ENCODE data around the gene TOMT. TPM values are rescaled to one million over a fixed set of nuclear protein-coding genes. Genes with fewer than 3 reads are reported as not detected.

TOMT gene
- total RNA-seq, 1 donor from 2014 or later: not detected

DNA sequence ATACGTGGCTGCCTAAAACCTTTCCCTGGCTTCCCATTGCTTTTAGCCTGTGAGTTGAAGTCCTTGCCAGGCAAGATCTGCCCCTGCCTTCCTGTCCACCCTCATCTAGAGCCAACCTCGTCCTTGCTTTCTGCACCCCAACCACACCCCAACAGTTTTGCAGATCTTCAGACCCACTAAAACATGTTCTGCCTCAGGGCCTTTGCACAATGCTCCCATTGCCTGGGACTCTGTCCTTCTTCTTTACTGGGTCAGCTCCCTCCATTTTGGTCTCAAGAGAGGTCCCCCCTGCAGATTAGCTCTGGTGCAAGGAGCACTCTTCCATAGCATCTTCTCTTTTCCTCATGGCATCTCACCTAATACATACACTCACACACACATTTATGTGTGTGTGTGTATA is 15.2 kb downstream of the TOMT start:
- H3K27ac Mint-ChIP-seq: no peak overlapping the region
- no peaks in the 10 kb centered on the region for H3K36me3 Mint-ChIP-seq
- TF ChIP-seq, protein P1, sequence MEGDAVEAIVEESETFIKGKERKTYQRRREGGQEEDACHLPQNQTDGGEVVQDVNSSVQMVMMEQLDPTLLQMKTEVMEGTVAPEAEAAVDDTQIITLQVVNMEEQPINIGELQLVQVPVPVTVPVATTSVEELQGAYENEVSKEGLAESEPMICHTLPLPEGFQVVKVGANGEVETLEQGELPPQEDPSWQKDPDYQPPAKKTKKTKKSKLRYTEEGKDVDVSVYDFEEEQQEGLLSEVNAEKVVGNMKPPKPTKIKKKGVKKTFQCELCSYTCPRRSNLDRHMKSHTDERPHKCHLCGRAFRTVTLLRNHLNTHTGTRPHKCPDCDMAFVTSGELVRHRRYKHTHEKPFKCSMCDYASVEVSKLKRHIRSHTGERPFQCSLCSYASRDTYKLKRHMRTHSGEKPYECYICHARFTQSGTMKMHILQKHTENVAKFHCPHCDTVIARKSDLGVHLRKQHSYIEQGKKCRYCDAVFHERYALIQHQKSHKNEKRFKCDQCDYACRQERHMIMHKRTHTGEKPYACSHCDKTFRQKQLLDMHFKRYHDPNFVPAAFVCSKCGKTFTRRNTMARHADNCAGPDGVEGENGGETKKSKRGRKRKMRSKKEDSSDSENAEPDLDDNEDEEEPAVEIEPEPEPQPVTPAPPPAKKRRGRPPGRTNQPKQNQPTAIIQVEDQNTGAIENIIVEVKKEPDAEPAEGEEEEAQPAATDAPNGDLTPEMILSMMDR (IDR thresholded peaks at IDR 0.05; ENCODE audit: unreplicated experiment): no peak
- DNase-seq (ENCODE audit: low spot score in 2 of 2, unreplicated experiment in 2 of 2): no peak
- H3K9me3 Mint-ChIP-seq: peaks cover 3% of the 10 kb centered on the region
- no peaks in the 10 kb centered on the region for H3K27me3 Mint-ChIP-seq (ENCODE audit: low read depth)
- no peak overlapping the region for H3K4me3 Mint-ChIP-seq
- H3K4me1 Mint-ChIP-seq: peaks cover 21% of the 10 kb centered on the region

DNA sequence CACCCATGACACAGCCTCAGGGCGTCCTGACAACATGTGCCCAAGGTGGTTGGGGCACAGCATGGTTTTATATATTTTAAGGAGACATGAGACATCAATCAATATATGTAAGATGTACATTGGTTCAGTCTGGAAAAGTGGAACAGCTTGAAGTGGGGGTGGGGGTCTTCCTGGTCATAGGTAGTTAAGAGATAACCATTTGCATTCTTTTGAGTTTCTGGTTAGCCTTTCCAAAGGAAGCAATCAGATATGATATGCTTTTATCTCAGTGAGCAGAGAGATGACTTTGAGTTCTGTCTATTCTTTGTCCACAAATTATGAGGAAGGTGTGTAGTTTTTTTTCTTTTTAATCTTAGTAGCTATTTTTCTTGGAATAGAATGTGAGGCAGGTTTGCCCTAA is 16.9 kb downstream of the TOMT start:
- DNase-seq (ENCODE audit: low spot score in 2 of 2, unreplicated experiment in 2 of 2): no peak
- TF ChIP-seq, protein P1 (IDR thresholded peaks at IDR 0.05; ENCODE audit: unreplicated experiment): no peak

DNA sequence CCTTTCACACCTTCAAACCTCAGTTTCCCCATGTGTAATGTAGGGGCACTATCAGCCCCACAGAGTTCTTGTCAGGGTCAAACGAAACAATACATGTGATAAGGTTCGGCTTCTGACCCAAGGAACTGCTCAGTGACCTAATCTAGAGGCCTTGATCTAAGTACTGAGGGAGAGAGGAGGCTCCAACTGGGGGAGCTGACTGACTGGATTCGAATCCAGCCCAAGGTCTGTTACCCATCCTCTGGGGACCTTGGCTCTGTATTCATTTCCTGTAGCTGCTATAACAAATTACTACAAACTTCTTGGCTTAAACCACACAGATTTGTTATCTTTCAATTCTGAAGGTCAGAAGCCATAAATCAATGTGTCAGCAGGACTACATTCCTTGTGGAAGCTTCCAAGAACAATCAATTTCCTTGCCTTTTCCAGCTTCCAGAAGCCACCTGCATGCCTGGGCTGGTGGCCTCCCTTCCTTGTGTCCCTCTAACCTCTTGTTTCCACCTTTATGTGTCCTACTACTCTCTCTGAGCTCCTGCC is 17.5 kb downstream of the TOMT start:
- no peak for DNase-seq (ENCODE audit: low spot score in 2 of 2, unreplicated experiment in 2 of 2)
- Mint-ChIP-seq H3K4me3 (no peak overlapping the region), H3K27ac (no peak overlapping the region), H3K36me3 (no peaks in the 10 kb centered on the region), H3K4me1 (peaks cover 12% of the 10 kb centered on the region), H3K27me3 (ENCODE audit: low read depth) (no peaks in the 10 kb centered on the region), H3K9me3 (peaks cover 14% of the 10 kb centered on the region)
- TF ChIP-seq, protein P1 (IDR thresholded peaks at IDR 0.05; ENCODE audit: unreplicated experiment): no peak

More for the DNA sequence above, 16.9 kb downstream of the TOMT start:
- no peak overlapping the region for H3K27ac Mint-ChIP-seq
- H3K4me3 Mint-ChIP-seq: no peak overlapping the region
- H3K27me3 Mint-ChIP-seq (ENCODE audit: low read depth): no peaks in the 10 kb centered on the region
- H3K9me3 Mint-ChIP-seq: peaks cover 10% of the 10 kb centered on the region
- peaks cover 15% of the 10 kb centered on the region for H3K4me1 Mint-ChIP-seq
- H3K36me3 Mint-ChIP-seq: no peaks in the 10 kb centered on the region

- H3K36me3 Mint-ChIP-seq: no peaks in the 10 kb centered on the region
- TF ChIP-seq, protein P1 (IDR thresholded peaks at IDR 0.05; ENCODE audit: unreplicated experiment): no peak
- no peak overlapping the region for H3K4me3 Mint-ChIP-seq
- DNase-seq (ENCODE audit: low spot score in 2 of 2, unreplicated experiment in 2 of 2): no peak
- peaks cover 4% of the 10 kb centered on the region for H3K4me1 Mint-ChIP-seq
- H3K27me3 Mint-ChIP-seq (ENCODE audit: low read depth): peaks cover 1% of the 10 kb centered on the region
- H3K9me3 Mint-ChIP-seq: peaks cover 22% of the 10 kb centered on the region
- no peak overlapping the region for H3K27ac Mint-ChIP-seq
Observed at GRCh38 chr11:72124046-72124445, 18.3 kb downstream of the TOMT start.

- no peaks in the 10 kb centered on the region for H3K36me3 Mint-ChIP-seq
- peaks cover 25% of the 10 kb centered on the region for H3K9me3 Mint-ChIP-seq
- TF ChIP-seq, protein P1 (IDR thresholded peaks at IDR 0.05; ENCODE audit: unreplicated experiment): no peak
- no peak for DNase-seq (ENCODE audit: low spot score in 2 of 2, unreplicated experiment in 2 of 2)
- H3K27me3 Mint-ChIP-seq (ENCODE audit: low read depth): peaks cover 4% of the 10 kb centered on the region
- no peak overlapping the region for H3K4me3 Mint-ChIP-seq
- no peaks in the 10 kb centered on the region for H3K4me1 Mint-ChIP-seq
- H3K27ac Mint-ChIP-seq: no peak overlapping the region
Observed at GRCh38 chr11:72125956-72126355, 20.2 kb downstream of the TOMT start.

- peaks cover 17% of the 10 kb centered on the region for H3K27me3 Mint-ChIP-seq (ENCODE audit: low read depth)
- no peak overlapping the region for H3K4me3 Mint-ChIP-seq
- DNase-seq (ENCODE audit: low spot score in 2 of 2, unreplicated experiment in 2 of 2): no peak
- H3K36me3 Mint-ChIP-seq: no peaks in the 10 kb centered on the region
- peaks cover 25% of the 10 kb centered on the region for H3K9me3 Mint-ChIP-seq
- TF ChIP-seq, protein P1 (IDR thresholded peaks at IDR 0.05; ENCODE audit: unreplicated experiment): no peak
- H3K4me1 Mint-ChIP-seq: no peaks in the 10 kb centered on the region
- no peak overlapping the region for H3K27ac Mint-ChIP-seq
Observed at GRCh38 chr11:72127923-72128322, 22.2 kb downstream of the TOMT start.

Data from mesothelial cell of epicardium (in vitro differentiated cells).